ENCODE data around the gene RMND1. TPM values are rescaled to one million over a fixed set of nuclear protein-coding genes. Genes with fewer than 3 reads are reported as not detected.
A peak's percentile ranks its signal among the peaks of the same experiment; 100 is the strongest.

RMND1 gene
- total and polyA plus RNA-seq, 2 of the 13 experiments (the other 11 are each of a cell fraction or from before 2014, with no cell fraction given): 34.0 to 72.5 TPM

- TF ChIP-seq HINFP (CRISPR knock-in tag; IDR thresholded peaks at IDR 0.05; ENCODE audit: low read depth) (no peak), CEBPB (IDR thresholded peaks at IDR 0.05; ENCODE audit: borderline replicate concordance, low read depth, low read length) (peak; percentile 84), CREB1 (IDR thresholded peaks at IDR 0.05) (no peak), CREB1 (CRISPR knock-in tag; IDR thresholded peaks at IDR 0.05) (no peak), TOPORS (CRISPR knock-in tag; IDR thresholded peaks at IDR 0.05) (no peak), ZHX2 (IDR thresholded peaks at IDR 0.05; ENCODE audit: low read depth) (no peak), ZHX2 (CRISPR knock-in tag; IDR thresholded peaks at IDR 0.05; ENCODE audit: borderline replicate concordance) (no peak), PRDM10 (CRISPR knock-in tag; IDR thresholded peaks at IDR 0.05; ENCODE audit: low read depth) (no peak), ZNF75D (CRISPR knock-in tag; IDR thresholded peaks at IDR 0.05; ENCODE audit: borderline replicate concordance) (no peak)
- no peak overlapping the region for H3K4me3 ChIP-seq (replicated peaks in 1 of 3; ENCODE audit: insufficient read depth in 1 of 3, low read depth in 2 of 3, low read length in 3 of 3)
- H3K9ac ChIP-seq (ENCODE audit: insufficient read depth, low read depth, low read length): no peak overlapping the region
- no peaks in the 10 kb centered on the region for H3K9me3 ChIP-seq (ENCODE audit: low read length)
- no TSS peak for BruUV-seq (replicated peaks)
- no peak overlapping the region for H3K4me2 ChIP-seq (ENCODE audit: low read depth, low read length)
- intact Hi-C loops (cut with micrococcal nuclease; ENCODE audit: unreplicated experiment) (no loop called here), in situ Hi-C loops (cut with HindIII; ENCODE audit: extremely low pct_ligation_motif_present, low pct_unique_long_range_greater_than_20kb) (no loop called here)
- H3K27me3 ChIP-seq (ENCODE audit: control insufficient read depth in 1 of 2, insufficient read depth in 2 of 2, low read length in 2 of 2): no peaks in the 10 kb centered on the region
- no peak overlapping the region for H2AFZ ChIP-seq (ENCODE audit: low read length)
- no peak overlapping the region for H3K27ac ChIP-seq (ENCODE audit: extremely low read length, insufficient read depth, low read length)
- H3K4me1 ChIP-seq (ENCODE audit: insufficient read depth, low read length): peaks cover 3% of the 10 kb centered on the region
- no peaks in the 10 kb centered on the region for H4K20me1 ChIP-seq (ENCODE audit: insufficient read depth, low read length)
- ATAC-seq (no peak), DNase-seq (ENCODE audit: low spot score) (no peak), FAIRE-seq (no peak)
- CTCF ChIA-PET (ENCODE audit: low intra/inter-chr PET ratio, low total read pairs): no interaction called here
- POLR2A ChIA-PET: no interaction called here
- WGBS (ENCODE audit: low lambda C conversion rate): 96% methylated on average over 4 of the region's 4 CpGs
- peaks cover 5% of the 10 kb centered on the region for H3K79me2 ChIP-seq (ENCODE audit: insufficient read depth, low read length)
- peaks cover 14 to 54% of the 10 kb centered on the region in 2 experiments for H3K36me3 ChIP-seq (replicated peaks in 1 of 2; ENCODE audit: control insufficient read depth in 1 of 2, insufficient read depth in 2 of 2, low read length in 2 of 2)
Observed at GRCh38 chr6:151461673-151462072, 9.7 kb upstream of the RMND1 start.

All from HepG2 (cell line).